Measurements from ENCODE around the gene CDH4.

The CDH4 gene

GRCh38 chr20:61862881-61863280, 610.8 kb downstream of the CDH4 start:
- H3K4me1 ChIP-seq (ENCODE audit: control insufficient read depth in 5 of 5, insufficient read depth in 5 of 5, low read length in 5 of 5), result no peaks in the 10 kb centered on the region
- no peak overlapping the region for H3K9ac ChIP-seq (ENCODE audit: low read length in 5 of 5)
- peaks cover 5 to 28% (median 16%) of the 10 kb centered on the region in 5 donors for H3K27me3 ChIP-seq (ENCODE audit: control insufficient read depth in 5 of 5, insufficient read depth in 4 of 5, low read length in 5 of 5)
- peaks cover 0 to 9% (median 0%) of the 10 kb centered on the region in 5 donors for H3K9me3 ChIP-seq (ENCODE audit: control insufficient read depth in 5 of 5, low read length in 5 of 5)
- no peak overlapping the region for H3K27ac ChIP-seq (ENCODE audit: low read depth, low read length)
- no peaks in the 10 kb centered on the region for H3K36me3 ChIP-seq (ENCODE audit: control insufficient read depth in 5 of 5, insufficient read depth in 5 of 5, low read length in 5 of 5)
- H3K4me3 ChIP-seq (ENCODE audit: low read depth in 1 of 5, low read length in 5 of 5), result no peak overlapping the region

- Histone ChIP-seq H3K4me1 (ENCODE audit: control insufficient read depth in 5 of 5, insufficient read depth in 5 of 5, low read length in 5 of 5) (no peaks in the 10 kb centered on the region), H3K27ac (ENCODE audit: low read depth, low read length) (no peak overlapping the region), H3K9me3 (ENCODE audit: control insufficient read depth in 5 of 5, low read length in 5 of 5) (peaks cover 0 to 9% (median 0%) of the 10 kb centered on the region in 5 donors), H3K36me3 (ENCODE audit: control insufficient read depth in 5 of 5, insufficient read depth in 5 of 5, low read length in 5 of 5) (no peaks in the 10 kb centered on the region), H3K9ac (ENCODE audit: low read length in 5 of 5) (no peak overlapping the region), H3K27me3 (ENCODE audit: control insufficient read depth in 5 of 5, insufficient read depth in 4 of 5, low read length in 5 of 5) (peaks cover 5 to 35% (median 17%) of the 10 kb centered on the region in 5 donors), H3K4me3 (ENCODE audit: low read depth in 1 of 5, low read length in 5 of 5) (no peak overlapping the region)
Observed at GRCh38 chr20:61864481-61864880, 612.4 kb downstream of the CDH4 start.

GRCh38 chr20:61865353-61865752, 613.3 kb downstream of the CDH4 start:
- Histone ChIP-seq H3K27ac (ENCODE audit: low read depth, low read length) (no peak overlapping the region), H3K9me3 (ENCODE audit: control insufficient read depth in 5 of 5, low read length in 5 of 5) (peaks cover 0 to 9% (median 0%) of the 10 kb centered on the region in 5 donors), H3K27me3 (ENCODE audit: control insufficient read depth in 5 of 5, insufficient read depth in 4 of 5, low read length in 5 of 5) (peaks cover 5 to 38% (median 15%) of the 10 kb centered on the region in 5 donors), H3K36me3 (ENCODE audit: control insufficient read depth in 5 of 5, insufficient read depth in 5 of 5, low read length in 5 of 5) (no peaks in the 10 kb centered on the region), H3K4me1 (ENCODE audit: control insufficient read depth in 5 of 5, insufficient read depth in 5 of 5, low read length in 5 of 5) (no peaks in the 10 kb centered on the region), H3K9ac (ENCODE audit: low read length in 5 of 5) (no peak overlapping the region), H3K4me3 (ENCODE audit: low read depth in 1 of 5, low read length in 5 of 5) (no peak overlapping the region)

- H3K4me1 ChIP-seq (ENCODE audit: control insufficient read depth in 5 of 5, insufficient read depth in 5 of 5, low read length in 5 of 5), result no peaks in the 10 kb centered on the region
- peaks cover 5 to 32% (median 12%) of the 10 kb centered on the region in 5 donors for H3K27me3 ChIP-seq (ENCODE audit: control insufficient read depth in 5 of 5, insufficient read depth in 4 of 5, low read length in 5 of 5)
- no peaks in the 10 kb centered on the region for H3K36me3 ChIP-seq (ENCODE audit: control insufficient read depth in 5 of 5, insufficient read depth in 5 of 5, low read length in 5 of 5)
- no peak overlapping the region for H3K27ac ChIP-seq (ENCODE audit: low read depth, low read length)
- no peak overlapping the region for H3K4me3 ChIP-seq (ENCODE audit: low read depth in 1 of 5, low read length in 5 of 5)
- no peak overlapping the region for H3K9ac ChIP-seq (ENCODE audit: low read length in 5 of 5)
- peaks cover 0 to 9% (median under 1%) of the 10 kb centered on the region in 5 donors for H3K9me3 ChIP-seq (ENCODE audit: control insufficient read depth in 5 of 5, low read length in 5 of 5)
Observed at GRCh38 chr20:61866165-61866564, 614.1 kb downstream of the CDH4 start.

GRCh38 chr20:61868006-61868405, 615.9 kb downstream of the CDH4 start:
- Histone ChIP-seq H3K36me3 (ENCODE audit: control insufficient read depth in 5 of 5, insufficient read depth in 5 of 5, low read length in 5 of 5) (no peaks in the 10 kb centered on the region), H3K9ac (ENCODE audit: low read length in 5 of 5) (no peak overlapping the region), H3K9me3 (ENCODE audit: control insufficient read depth in 5 of 5, low read length in 5 of 5) (peaks cover 0 to 11% (median 5%) of the 10 kb centered on the region in 5 donors), H3K27ac (ENCODE audit: low read depth, low read length) (no peak overlapping the region), H3K27me3 (ENCODE audit: control insufficient read depth in 5 of 5, insufficient read depth in 4 of 5, low read length in 5 of 5) (peaks cover 0 to 24% (median 7%) of the 10 kb centered on the region in 5 donors), H3K4me3 (ENCODE audit: low read depth in 1 of 5, low read length in 5 of 5) (no peak overlapping the region), H3K4me1 (ENCODE audit: control insufficient read depth in 5 of 5, insufficient read depth in 5 of 5, low read length in 5 of 5) (no peaks in the 10 kb centered on the region)

GRCh38 chr20:61868466-61869090, 616.5 kb downstream of the CDH4 start:
- Histone ChIP-seq H3K9ac (ENCODE audit: low read length in 5 of 5) (no peak overlapping the region), H3K4me1 (ENCODE audit: control insufficient read depth in 5 of 5, insufficient read depth in 5 of 5, low read length in 5 of 5) (no peaks in the 10 kb centered on the region), H3K36me3 (ENCODE audit: control insufficient read depth in 5 of 5, insufficient read depth in 5 of 5, low read length in 5 of 5) (no peaks in the 10 kb centered on the region), H3K9me3 (ENCODE audit: control insufficient read depth in 5 of 5, low read length in 5 of 5) (peaks cover 0 to 11% (median 5%) of the 10 kb centered on the region in 5 donors), H3K27me3 (ENCODE audit: control insufficient read depth in 5 of 5, insufficient read depth in 4 of 5, low read length in 5 of 5) (peaks cover 0 to 24% (median 7%) of the 10 kb centered on the region in 5 donors), H3K4me3 (ENCODE audit: low read depth in 1 of 5, low read length in 5 of 5) (no peak overlapping the region), H3K27ac (ENCODE audit: low read depth, low read length) (no peak overlapping the region)

- H3K9me3 ChIP-seq (ENCODE audit: control insufficient read depth in 5 of 5, low read length in 5 of 5), result peaks cover 0 to 11% (median 5%) of the 10 kb centered on the region in 5 donors
- no peaks in the 10 kb centered on the region for H3K4me1 ChIP-seq (ENCODE audit: control insufficient read depth in 5 of 5, insufficient read depth in 5 of 5, low read length in 5 of 5)
- no peak overlapping the region for H3K27ac ChIP-seq (ENCODE audit: low read depth, low read length)
- no peak overlapping the region for H3K4me3 ChIP-seq (ENCODE audit: low read depth in 1 of 5, low read length in 5 of 5)
- H3K9ac ChIP-seq (ENCODE audit: low read length in 5 of 5), result no peak overlapping the region
- H3K36me3 ChIP-seq (ENCODE audit: control insufficient read depth in 5 of 5, insufficient read depth in 5 of 5, low read length in 5 of 5), result no peaks in the 10 kb centered on the region
- peaks cover 7 to 25% (median 10%) of the 10 kb centered on the region in 5 donors for H3K27me3 ChIP-seq (ENCODE audit: control insufficient read depth in 5 of 5, insufficient read depth in 4 of 5, low read length in 5 of 5)
Observed at GRCh38 chr20:61869750-61870507, 617.9 kb downstream of the CDH4 start.

GRCh38 chr20:61871160-61871559, 619.1 kb downstream of the CDH4 start:
- Histone ChIP-seq H3K9me3 (ENCODE audit: control insufficient read depth in 5 of 5, low read length in 5 of 5) (peaks cover 0 to 7% (median 0%) of the 10 kb centered on the region in 5 donors), H3K4me3 (ENCODE audit: low read depth in 1 of 5, low read length in 5 of 5) (no peak overlapping the region), H3K27me3 (ENCODE audit: control insufficient read depth in 5 of 5, insufficient read depth in 4 of 5, low read length in 5 of 5) (peaks cover 11 to 27% (median 15%) of the 10 kb centered on the region in 5 donors), H3K27ac (ENCODE audit: low read depth, low read length) (no peak overlapping the region), H3K36me3 (ENCODE audit: control insufficient read depth in 5 of 5, insufficient read depth in 5 of 5, low read length in 5 of 5) (no peaks in the 10 kb centered on the region), H3K4me1 (ENCODE audit: control insufficient read depth in 5 of 5, insufficient read depth in 5 of 5, low read length in 5 of 5) (no peaks in the 10 kb centered on the region), H3K9ac (ENCODE audit: low read length in 5 of 5) (no peak overlapping the region)

GRCh38 chr20:61871913-61872312, 619.9 kb downstream of the CDH4 start:
- no peak overlapping the region for H3K27ac ChIP-seq (ENCODE audit: low read depth, low read length)
- H3K9ac ChIP-seq (ENCODE audit: low read length in 5 of 5), result no peak overlapping the region
- no peak overlapping the region for H3K4me3 ChIP-seq (ENCODE audit: low read depth in 1 of 5, low read length in 5 of 5)
- no peaks in the 10 kb centered on the region for H3K36me3 ChIP-seq (ENCODE audit: control insufficient read depth in 5 of 5, insufficient read depth in 5 of 5, low read length in 5 of 5)
- H3K27me3 ChIP-seq (ENCODE audit: control insufficient read depth in 5 of 5, insufficient read depth in 4 of 5, low read length in 5 of 5), result peaks cover 9 to 29% (median 14%) of the 10 kb centered on the region in 5 donors
- no peaks in the 10 kb centered on the region for H3K4me1 ChIP-seq (ENCODE audit: control insufficient read depth in 5 of 5, insufficient read depth in 5 of 5, low read length in 5 of 5)
- peaks cover 0 to 7% (median 0%) of the 10 kb centered on the region in 5 donors for H3K9me3 ChIP-seq (ENCODE audit: control insufficient read depth in 5 of 5, low read length in 5 of 5)

- H3K4me3 ChIP-seq (ENCODE audit: low read depth in 1 of 5, low read length in 5 of 5), result no peak overlapping the region
- peaks cover 0 to 7% (median 0%) of the 10 kb centered on the region in 5 donors for H3K9me3 ChIP-seq (ENCODE audit: control insufficient read depth in 5 of 5, low read length in 5 of 5)
Observed at GRCh38 chr20:61872371-61872900, 620.4 kb downstream of the CDH4 start.

More at GRCh38 chr20:61872371-61872900, 620.4 kb downstream of the CDH4 start:
- Histone ChIP-seq H3K9ac (ENCODE audit: low read length in 5 of 5) (no peak overlapping the region), H3K27ac (ENCODE audit: low read depth, low read length) (no peak overlapping the region), H3K36me3 (ENCODE audit: control insufficient read depth in 5 of 5, insufficient read depth in 5 of 5, low read length in 5 of 5) (no peaks in the 10 kb centered on the region), H3K4me1 (ENCODE audit: control insufficient read depth in 5 of 5, insufficient read depth in 5 of 5, low read length in 5 of 5) (no peaks in the 10 kb centered on the region), H3K27me3 (ENCODE audit: control insufficient read depth in 5 of 5, insufficient read depth in 4 of 5, low read length in 5 of 5) (peaks cover 10 to 31% (median 14%) of the 10 kb centered on the region in 5 donors)

Measured in subcutaneous abdominal adipose tissue (tissue), 5 donors.